ENCODE results near the gene PRKCA. TPM values are rescaled to one million over a fixed set of nuclear protein-coding genes. Genes with fewer than 3 reads are reported as not detected.

The PRKCA gene
- total RNA-seq, 1 donor from 2014 or later: 2.2 TPM

GRCh38 chr17:66661411-66662256 is 359.2 kb downstream of the PRKCA start:
- ChIA-PET POLR2A (no interaction called here), CTCF (no interaction called here)
- H3K4me1 Mint-ChIP-seq: no peaks in the 10 kb centered on the region
- TF ChIP-seq CTCF (IDR thresholded peaks at IDR 0.05): no peak
- no peaks in the 10 kb centered on the region for H3K9me3 Mint-ChIP-seq
- peaks cover 3% of the 10 kb centered on the region for H3K27me3 Mint-ChIP-seq
- intact Hi-C loops (cut with micrococcal nuclease): no loop called here
- DNase-seq: no peak
- H3K36me3 Mint-ChIP-seq (ENCODE audit: low read depth): no peaks in the 10 kb centered on the region
- H3K4me3 Mint-ChIP-seq: no peak overlapping the region
- H3K27ac Mint-ChIP-seq: no peak overlapping the region
- no peak for ATAC-seq (ENCODE audit: low read depth)

GRCh38 chr17:66662496-66662895 is 360.1 kb downstream of the PRKCA start:
- DNase-seq: no peak
- TF ChIP-seq CTCF (IDR thresholded peaks at IDR 0.05): no peak
- Mint-ChIP-seq H3K4me1 (no peaks in the 10 kb centered on the region), H3K4me3 (no peak overlapping the region), H3K36me3 (ENCODE audit: low read depth) (no peaks in the 10 kb centered on the region), H3K27me3 (peaks cover 6% of the 10 kb centered on the region), H3K27ac (no peak overlapping the region), H3K9me3 (no peaks in the 10 kb centered on the region)
- no peak for ATAC-seq (ENCODE audit: low read depth)
- ChIA-PET CTCF (no interaction called here), POLR2A (no interaction called here)
- intact Hi-C loops (cut with micrococcal nuclease): no loop called here

GRCh38 chr17:66663041-66663606 is 360.7 kb downstream of the PRKCA start:
- POLR2A ChIA-PET: no interaction called here
- DNase-seq (no peak), ATAC-seq (ENCODE audit: low read depth) (no peak)
- CTCF ChIA-PET: no interaction called here
- Mint-ChIP-seq H3K4me3 (no peak overlapping the region), H3K27me3 (peaks cover 8% of the 10 kb centered on the region), H3K27ac (no peak overlapping the region), H3K4me1 (no peaks in the 10 kb centered on the region), H3K9me3 (no peaks in the 10 kb centered on the region), H3K36me3 (ENCODE audit: low read depth) (no peaks in the 10 kb centered on the region)
- no peak for TF ChIP-seq CTCF (IDR thresholded peaks at IDR 0.05)
- intact Hi-C loops (cut with micrococcal nuclease): no loop called here

GRCh38 chr17:66664336-66664735 is 361.9 kb downstream of the PRKCA start:
- H3K4me1 Mint-ChIP-seq: no peaks in the 10 kb centered on the region
- ATAC-seq (ENCODE audit: low read depth): no peak
- H3K27ac Mint-ChIP-seq: no peak overlapping the region
- TF ChIP-seq CTCF (IDR thresholded peaks at IDR 0.05): no peak
- H3K4me3 Mint-ChIP-seq: no peak overlapping the region
- intact Hi-C loops (cut with micrococcal nuclease): no loop called here
- H3K27me3 Mint-ChIP-seq: peaks cover 10% of the 10 kb centered on the region
- POLR2A ChIA-PET: no interaction called here
- DNase-seq: no peak
- H3K36me3 Mint-ChIP-seq (ENCODE audit: low read depth): no peaks in the 10 kb centered on the region
- peaks cover 3% of the 10 kb centered on the region for H3K9me3 Mint-ChIP-seq
- CTCF ChIA-PET: no interaction called here

- DNase-seq (no peak), ATAC-seq (ENCODE audit: low read depth) (no peak)
- H3K27ac Mint-ChIP-seq: no peak overlapping the region
- peaks cover 3% of the 10 kb centered on the region for H3K9me3 Mint-ChIP-seq
- POLR2A ChIA-PET: no interaction called here
- no peaks in the 10 kb centered on the region for H3K36me3 Mint-ChIP-seq (ENCODE audit: low read depth)
- H3K4me1 Mint-ChIP-seq: no peaks in the 10 kb centered on the region
- TF ChIP-seq CTCF (IDR thresholded peaks at IDR 0.05): no peak
- intact Hi-C loops (cut with micrococcal nuclease): no loop called here
- CTCF ChIA-PET: no interaction called here
- H3K4me3 Mint-ChIP-seq: no peak overlapping the region
- H3K27me3 Mint-ChIP-seq: peaks cover 10% of the 10 kb centered on the region
These were observed 362.8 kb downstream of the PRKCA start for GRCh38 chr17:66665194-66665593.
